Heart left ventricle (tissue), 13 donors: ENCODE results near the gene HEPHL1.

Source experiments
- CTCF ChIP-seq, 12 donors: fragments of 200-600 bp; sonication (generic) in 4 of 12; IDR thresholded peaks; one replicate each; pipeline versions ENCODE4 v1.5.0 to v1.8.0; 2018 to 2022; ENCODE audit warnings: antibody characterized with exemption in 12 of 12, mild to moderate bottlenecking in 5 of 12
- POLR2A ChIP-seq, 2 donors: fragments of 450-650 bp; IDR thresholded peaks; one replicate each; pipeline ENCODE4 v1.6.1; 2017; ENCODE audit warnings: antibody characterized with exemption in 2 of 2, mild to moderate bottlenecking in 2 of 2, moderate library complexity in 2 of 2
- donor health status: ischemic (EF 13 %, LVEDD 7.1; RV severe dilation, severe dysfunction).
- donor health status: DM: no; HTN: yes; CAD: no.
- donor health status: DM: no; HTN: no; CAD: no.
- donor health status: ischemic (EF 25% LVEDD 6.9; RV normal size, moderate dysfunction).
- donor health status: ischemic (EF 25% LVEDD 5.7; RV mildly dilated, moderate dysfunction).
- donor health status: ischemic (EF 35%, LVEDD 5.7; RV mildly dilated, moderate dysfunction).
- donor health status: nonischemic (EF 11% LVEDD 7.7; RV severe dilation, severe dysfunction).
- donor health status: DM: yes; HTN: yes; CAD: no.
- donor health status: PGD.
- donor health status: ischemic (EF 29% LVEDD 5.4; RV normal size, mild dysfunction).
- donor health status: nonischemic (EF 23%, LVEDD 6.1; RV moderate dilation, normal function).

- TF ChIP-seq CTCF (IDR thresholded peaks at IDR 0.05) (no peak), POLR2A (IDR thresholded peaks at IDR 0.05) (no peak)
Measured at GRCh38 chr11:94139416-94139815, 118.3 kb downstream of the HEPHL1 start.
